ENCODE results near the gene C3. TPM values are rescaled to one million over a fixed set of nuclear protein-coding genes. Genes with fewer than 3 reads are reported as not detected.

Gene C3
- total RNA-seq, 4 donors from 2014 or later: 1,035 to 6,271 (median 2,305) TPM

DNA sequence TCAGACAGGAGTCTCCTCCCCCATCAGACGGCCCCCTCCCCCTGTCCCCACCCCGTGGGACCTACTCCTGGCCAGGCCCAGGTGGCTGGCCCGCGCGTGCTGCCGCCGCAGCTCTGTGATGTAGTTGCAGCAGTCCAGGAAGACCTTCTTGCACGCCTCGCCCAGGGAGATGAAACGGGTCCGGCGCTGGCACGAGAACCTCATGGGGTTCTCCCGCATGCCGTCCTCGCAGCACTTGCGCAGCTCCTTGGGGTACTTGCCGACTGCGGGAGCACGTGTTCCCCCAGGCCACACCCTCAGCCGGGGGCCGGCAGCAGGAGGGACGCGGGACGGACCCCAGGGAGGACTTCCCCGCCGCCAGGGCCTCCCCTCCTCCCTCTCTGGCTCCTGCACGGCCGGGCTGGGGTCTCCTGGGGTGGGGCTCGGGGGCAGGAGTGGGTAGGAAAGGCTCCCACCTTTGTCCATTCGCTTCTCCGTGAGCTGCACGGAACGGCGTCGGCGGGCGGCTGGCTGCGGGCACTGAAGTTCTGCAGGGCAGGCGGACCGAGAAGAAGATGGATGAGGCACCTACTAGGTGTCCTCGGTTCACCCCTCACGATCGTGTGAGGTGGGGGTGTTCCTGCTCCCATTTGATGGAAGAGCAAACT is 13.3 kb downstream of the C3 start:
- TF ChIP-seq, protein P1, sequence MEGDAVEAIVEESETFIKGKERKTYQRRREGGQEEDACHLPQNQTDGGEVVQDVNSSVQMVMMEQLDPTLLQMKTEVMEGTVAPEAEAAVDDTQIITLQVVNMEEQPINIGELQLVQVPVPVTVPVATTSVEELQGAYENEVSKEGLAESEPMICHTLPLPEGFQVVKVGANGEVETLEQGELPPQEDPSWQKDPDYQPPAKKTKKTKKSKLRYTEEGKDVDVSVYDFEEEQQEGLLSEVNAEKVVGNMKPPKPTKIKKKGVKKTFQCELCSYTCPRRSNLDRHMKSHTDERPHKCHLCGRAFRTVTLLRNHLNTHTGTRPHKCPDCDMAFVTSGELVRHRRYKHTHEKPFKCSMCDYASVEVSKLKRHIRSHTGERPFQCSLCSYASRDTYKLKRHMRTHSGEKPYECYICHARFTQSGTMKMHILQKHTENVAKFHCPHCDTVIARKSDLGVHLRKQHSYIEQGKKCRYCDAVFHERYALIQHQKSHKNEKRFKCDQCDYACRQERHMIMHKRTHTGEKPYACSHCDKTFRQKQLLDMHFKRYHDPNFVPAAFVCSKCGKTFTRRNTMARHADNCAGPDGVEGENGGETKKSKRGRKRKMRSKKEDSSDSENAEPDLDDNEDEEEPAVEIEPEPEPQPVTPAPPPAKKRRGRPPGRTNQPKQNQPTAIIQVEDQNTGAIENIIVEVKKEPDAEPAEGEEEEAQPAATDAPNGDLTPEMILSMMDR (IDR thresholded peaks at IDR 0.05): no peak
- ATAC-seq (ENCODE audit: low FRiP score) (no peak), DNase-seq (ENCODE audit: low spot score) (no peak)

DNA sequence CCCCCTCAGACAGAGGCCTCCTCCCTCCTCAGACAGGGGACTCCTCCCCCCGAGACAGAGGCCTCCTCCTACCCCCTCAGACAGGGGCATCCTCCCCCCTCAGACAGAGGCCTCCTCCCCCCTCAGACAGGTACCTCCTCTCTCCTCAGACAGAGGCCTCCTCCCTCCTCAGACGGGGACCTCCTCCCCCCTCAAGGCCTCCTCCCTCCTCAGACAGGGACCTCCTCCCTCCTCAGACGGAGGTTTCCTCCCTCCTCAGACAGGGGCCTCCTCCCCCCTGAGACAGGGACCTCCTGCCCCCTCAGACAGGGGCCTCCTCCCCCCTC is 13.9 kb downstream of the C3 start:
- TF ChIP-seq, protein P1 (IDR thresholded peaks at IDR 0.05): no peak
- peak; percentile 21 for ATAC-seq (ENCODE audit: low FRiP score)
- DNase-seq (ENCODE audit: low spot score): no peak

DNA sequence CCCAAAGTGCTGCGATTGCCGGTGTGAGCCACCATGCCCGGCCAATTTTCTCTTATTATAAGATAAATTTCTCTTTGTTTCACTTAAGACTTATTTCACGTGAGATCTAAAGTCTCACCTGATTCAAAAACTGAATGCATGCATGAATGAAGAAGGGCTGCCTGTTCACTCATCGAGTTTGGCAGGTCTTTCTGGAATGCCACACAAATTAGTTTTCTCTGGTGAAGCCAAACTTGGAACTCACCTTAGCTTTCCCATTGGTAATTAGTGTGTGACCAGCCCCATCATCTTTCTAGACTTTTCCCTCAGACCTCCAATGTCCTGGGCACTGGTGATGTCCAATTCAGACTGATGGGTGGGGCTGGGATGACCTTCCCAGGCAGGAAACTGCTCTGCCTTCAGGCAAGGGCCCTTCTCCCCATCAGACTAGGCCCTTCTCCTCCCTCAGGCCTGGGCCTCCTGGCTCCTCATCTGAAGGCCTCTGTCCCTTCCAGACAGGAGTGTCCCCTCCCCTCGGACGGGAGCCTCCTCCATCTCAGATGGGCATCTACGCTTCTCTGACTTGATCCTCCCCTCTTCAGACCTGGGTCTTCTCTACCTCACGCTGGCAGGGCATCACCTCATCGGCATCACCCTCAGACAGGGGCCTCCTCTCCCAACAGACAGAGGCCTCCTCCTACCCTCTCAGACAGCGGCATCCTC is 14.4 kb downstream of the C3 start:
- ATAC-seq (ENCODE audit: low FRiP score) (no peak), DNase-seq (ENCODE audit: low spot score) (no peak)
- TF ChIP-seq, protein P1 (IDR thresholded peaks at IDR 0.05): no peak

DNA sequence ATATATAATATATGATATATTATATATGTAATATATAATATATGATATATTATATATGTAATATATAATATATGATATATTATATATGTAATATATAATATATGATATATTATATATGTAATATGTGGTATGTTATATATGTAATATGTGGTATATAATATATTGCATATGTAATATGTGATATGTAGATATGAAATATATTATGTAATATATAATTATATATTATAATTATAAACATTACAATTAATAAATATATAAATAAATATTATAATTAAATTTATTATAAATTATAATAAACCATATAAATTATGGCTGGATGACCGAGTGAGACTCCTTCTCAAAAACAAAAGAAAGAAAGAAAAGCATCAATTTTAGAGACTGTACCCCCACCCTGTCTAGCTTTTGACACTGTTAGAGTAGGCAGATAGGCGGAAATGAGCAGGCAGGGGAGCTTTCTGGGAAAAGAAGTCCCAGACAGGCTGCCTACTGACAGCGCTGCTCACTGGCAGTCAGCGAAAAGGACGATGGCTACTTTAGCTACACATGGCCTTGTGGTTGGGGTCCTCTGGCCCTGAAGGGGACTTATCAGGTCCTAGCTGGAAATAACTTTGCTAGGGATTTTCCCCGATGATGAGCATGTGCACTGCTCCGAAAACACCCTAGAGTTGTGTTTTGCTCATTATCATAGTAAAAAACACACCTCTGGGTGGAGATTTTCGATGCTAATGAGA is 19.7 kb downstream of the C3 start:
- no peak for DNase-seq (ENCODE audit: low spot score)
- TF ChIP-seq, protein P1 (IDR thresholded peaks at IDR 0.05): no peak
- ATAC-seq (ENCODE audit: low FRiP score): no peak

DNA sequence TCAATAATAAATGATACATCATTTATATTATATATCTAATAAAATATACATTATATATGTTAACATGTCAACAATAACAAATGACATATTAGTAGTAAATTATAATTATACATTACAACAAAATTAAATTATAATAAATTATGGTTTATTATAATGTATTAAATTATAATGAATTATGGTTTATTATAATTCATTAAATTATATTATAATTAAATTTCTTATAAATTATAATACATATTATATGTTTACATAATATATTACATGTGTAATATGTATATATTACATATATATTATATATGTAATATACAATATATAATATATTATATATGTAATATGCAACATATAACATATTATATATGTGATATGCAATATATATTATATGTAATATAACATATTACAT is 20.5 kb downstream of the C3 start:
- ATAC-seq (ENCODE audit: low FRiP score) (no peak), DNase-seq (ENCODE audit: low spot score) (no peak)
- TF ChIP-seq, protein P1 (IDR thresholded peaks at IDR 0.05): no peak

DNA sequence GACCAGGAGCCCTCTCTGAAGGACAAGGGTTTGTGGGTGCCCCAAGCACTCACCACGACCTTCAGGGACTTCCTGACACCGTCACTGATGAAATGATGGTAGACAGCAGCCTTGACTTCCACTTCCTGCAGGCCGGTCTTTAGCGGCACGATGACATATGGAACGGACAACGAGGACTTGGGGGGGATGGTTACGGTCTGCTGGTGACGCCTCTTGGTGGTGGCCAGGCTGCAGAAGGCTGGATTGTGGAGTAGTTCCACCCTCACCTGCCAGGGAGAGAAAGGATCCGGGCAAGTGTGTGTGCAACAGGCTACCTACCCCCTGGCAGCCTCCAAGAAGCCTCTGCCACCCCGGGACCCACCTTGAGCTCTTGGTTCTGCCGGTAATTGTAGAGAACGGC is 23.2 kb downstream of the C3 start:
- DNase-seq (ENCODE audit: low spot score) (no peak), ATAC-seq (ENCODE audit: low FRiP score) (no peak)
- TF ChIP-seq, protein P1 (IDR thresholded peaks at IDR 0.05): no peak
